Testis (tissue), 2 donors: ENCODE data around the gene RNF213.

Experiments used
- POLR2A ChIP-seq: fragments of 450-650 bp; IDR thresholded peaks from one replicate; pipeline ENCODE4 v1.6.1; 2017; ENCODE audit warnings: antibody characterized with exemption, mild to moderate bottlenecking, moderate library complexity
- TF ChIP-seq, protein P1 (sequence below), 3 experiments: fragments of 450-650 bp in 2 of 3; fragments of 200-600 bp in 1 of 3; sonication (generic) in 1 of 3; IDR thresholded peaks; one replicate each; pipeline ENCODE4 v1.5.1; 2016 to 2019; ENCODE audit warnings: antibody characterized with exemption in 3 of 3, mild to moderate bottlenecking in 2 of 3, moderate library complexity in 1 of 3

DNA sequence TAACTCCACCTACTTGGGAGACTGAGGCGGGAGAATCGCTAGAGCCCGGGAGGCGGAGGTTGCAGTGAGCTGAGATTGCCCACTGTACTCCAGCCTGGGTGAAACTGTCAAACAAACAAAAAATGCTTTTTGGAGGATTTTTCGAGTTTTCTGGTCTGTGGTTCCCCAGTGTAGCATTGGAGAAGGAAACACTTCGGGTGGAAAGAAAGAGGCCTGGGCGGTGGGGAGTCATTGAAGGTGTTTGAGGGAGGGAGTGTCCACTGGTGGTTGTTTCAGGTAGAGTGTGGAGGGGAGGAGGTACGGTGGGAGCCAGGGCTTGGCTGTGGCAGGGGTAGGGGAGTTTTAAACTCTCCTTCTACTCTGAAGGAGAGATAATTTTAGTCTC lies 1.2 kb downstream of the RNF213 start:
- TF ChIP-seq POLR2A = no peak
- TF ChIP-seq, protein P1, sequence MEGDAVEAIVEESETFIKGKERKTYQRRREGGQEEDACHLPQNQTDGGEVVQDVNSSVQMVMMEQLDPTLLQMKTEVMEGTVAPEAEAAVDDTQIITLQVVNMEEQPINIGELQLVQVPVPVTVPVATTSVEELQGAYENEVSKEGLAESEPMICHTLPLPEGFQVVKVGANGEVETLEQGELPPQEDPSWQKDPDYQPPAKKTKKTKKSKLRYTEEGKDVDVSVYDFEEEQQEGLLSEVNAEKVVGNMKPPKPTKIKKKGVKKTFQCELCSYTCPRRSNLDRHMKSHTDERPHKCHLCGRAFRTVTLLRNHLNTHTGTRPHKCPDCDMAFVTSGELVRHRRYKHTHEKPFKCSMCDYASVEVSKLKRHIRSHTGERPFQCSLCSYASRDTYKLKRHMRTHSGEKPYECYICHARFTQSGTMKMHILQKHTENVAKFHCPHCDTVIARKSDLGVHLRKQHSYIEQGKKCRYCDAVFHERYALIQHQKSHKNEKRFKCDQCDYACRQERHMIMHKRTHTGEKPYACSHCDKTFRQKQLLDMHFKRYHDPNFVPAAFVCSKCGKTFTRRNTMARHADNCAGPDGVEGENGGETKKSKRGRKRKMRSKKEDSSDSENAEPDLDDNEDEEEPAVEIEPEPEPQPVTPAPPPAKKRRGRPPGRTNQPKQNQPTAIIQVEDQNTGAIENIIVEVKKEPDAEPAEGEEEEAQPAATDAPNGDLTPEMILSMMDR (IDR thresholded peaks at IDR 0.05) = no peak
